Measurements from ENCODE around the gene ZFX.
"Not testable (repeated sequence)": the region's sequence is repeated elsewhere in the genome, so short reads cannot be mapped to it uniquely, and the experiment has no call there.

ZFX gene

DNA sequence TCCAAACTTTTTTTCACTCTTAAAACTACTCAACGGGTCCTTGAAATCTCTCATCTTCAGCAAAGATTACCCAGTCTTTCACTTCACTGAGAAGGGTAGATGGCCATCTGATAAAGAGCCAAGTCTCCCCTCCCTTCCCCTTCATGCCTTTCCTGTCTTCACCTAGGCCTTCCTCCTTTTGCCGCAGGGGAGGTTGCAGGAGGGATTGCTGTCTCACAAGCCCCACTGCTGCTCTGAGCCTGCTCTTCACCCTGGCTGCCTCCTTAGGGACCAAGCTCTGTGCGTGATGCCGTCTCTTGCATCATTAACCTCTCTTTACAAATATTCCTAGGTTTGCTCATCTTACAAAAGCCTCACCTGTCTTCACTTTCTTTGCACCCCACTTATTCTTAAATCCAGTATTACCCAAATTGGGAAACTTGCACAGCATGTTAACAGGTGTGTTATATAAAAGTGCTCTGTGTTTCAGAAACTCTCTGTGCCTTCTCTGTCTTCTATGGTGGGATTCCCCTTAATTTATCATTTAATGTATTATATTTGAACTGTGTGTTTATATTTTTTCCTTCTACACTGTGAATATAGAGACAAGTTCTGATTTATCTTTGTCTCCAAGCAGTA is 3.8 kb downstream of the ZFX start:
- DNase-seq, result peak; percentile 35

DNA sequence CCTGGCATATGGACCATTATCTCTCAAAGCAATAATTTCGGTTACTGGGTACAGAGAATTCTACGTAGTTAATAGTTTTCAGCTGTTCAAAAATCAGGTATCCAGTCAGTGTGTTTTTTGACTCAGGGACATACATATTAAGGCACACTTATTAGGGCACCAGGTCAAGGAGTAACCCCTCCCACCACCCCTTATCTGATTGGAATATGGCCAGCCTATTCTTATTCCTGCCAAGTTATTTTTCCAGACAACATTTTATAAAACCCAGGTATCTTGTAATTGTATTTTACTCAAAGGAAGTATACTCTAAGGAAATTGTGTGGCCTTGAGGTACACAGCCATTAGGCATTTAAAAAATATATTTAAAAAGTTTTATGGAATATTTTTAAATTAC is 4.3 kb downstream of the ZFX start:
- no peak for DNase-seq

DNA sequence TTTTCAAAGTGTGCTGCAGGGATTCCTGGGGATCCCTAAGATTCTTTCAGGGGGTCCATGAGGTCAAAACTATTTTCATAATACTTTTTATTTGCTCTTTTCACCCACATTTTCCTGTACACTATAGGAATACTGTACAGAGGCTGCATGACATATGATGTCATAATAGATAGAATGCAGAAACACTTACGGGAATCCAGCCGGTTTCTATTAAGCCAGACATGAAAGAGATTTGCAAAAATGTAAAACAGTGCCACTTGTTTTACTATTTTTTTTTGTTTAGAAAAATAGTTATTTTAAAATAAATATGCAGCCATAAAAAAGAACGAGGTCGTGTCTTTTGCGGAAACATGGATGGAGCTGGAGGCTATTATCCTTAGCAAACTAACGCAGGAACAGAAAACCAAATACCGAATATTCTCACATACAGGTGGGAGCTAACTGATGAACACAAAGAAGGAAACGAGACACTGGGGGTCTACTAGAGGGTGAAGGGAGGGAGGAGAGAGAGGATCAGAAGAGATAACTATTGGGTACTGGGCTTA is 5.0 kb downstream of the ZFX start:
- DNase-seq, result no peak

DNA sequence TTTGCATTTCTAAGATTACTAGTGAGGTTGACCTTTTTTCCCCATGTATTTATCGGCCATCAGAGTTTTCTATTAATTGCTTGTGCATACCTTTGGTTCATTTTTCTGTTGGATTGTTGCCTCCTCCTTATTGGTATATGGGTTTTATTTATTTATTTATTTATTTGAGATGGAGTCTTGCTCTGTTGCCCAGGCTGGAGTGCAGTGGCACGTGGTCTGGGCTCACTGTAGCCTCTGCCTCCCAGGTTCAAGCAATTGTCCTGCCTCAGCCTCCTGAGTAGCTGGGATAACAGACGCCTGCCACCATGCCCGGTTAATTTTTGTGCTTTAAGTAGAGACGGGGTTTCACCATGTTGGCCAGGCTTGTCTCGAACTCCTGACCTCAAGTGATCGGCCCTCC is 6.2 kb downstream of the ZFX start:
- not testable (repeated sequence) for DNase-seq

DNA sequence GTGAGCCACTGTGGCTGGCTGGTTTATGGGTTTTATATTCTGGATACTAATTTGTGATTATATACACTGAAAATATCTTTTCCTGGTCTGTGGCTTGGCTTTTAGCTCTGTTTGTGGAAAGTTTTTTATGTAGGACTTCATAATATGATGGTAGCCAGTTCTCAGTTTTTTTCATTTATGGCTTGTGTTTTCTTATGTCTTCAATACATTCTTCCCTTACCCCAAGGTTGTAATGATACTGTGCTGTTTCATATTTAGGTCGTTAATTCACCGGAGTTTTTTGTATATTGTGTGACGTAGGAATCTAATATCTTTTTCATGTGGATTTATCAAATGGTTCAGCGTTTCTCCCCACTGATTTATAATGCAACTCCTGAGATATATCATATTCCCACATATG is 6.6 kb downstream of the ZFX start:
- no peak for DNase-seq

DNA sequence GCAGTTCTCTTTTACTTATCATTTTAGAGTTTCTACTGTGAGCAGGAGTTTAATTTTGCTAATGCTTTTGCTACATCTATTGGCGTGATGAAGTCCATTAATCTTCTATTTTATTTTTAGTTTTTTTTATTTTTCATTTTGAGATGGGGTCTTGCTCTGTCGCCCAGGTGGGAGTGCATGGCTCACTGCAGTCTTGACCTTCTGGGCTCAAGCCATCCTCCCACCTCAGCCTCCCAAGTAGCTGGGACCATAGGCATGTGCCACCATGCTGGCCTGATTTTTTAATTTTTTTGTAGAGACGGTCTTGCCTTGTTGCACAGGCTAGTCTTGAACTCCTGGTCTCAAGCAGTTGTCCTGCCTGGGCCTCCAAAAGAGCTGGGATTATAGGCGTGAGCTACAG is 9.4 kb downstream of the ZFX start:
- DNase-seq, result no peak

DNA sequence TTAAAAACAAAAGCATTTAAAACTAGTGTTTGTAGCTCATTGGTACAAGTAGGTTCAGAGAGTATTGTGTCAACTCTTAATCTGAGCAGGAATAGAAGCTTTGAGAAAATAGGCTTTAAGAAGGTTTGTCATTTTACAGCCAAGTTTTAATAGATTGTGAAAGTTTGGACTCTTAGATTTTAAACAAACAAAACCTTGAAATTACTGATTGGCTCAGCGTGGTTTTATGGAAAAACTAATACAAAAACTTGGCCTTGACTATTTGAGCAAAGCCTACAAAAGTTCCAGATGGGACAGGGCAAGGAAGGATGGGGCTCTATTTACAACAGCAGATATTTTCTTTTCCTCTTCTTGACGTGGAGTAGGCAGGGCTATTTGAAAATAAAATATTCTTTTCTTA is 16.5 kb downstream of the ZFX start:
- no peak for DNase-seq

DNA sequence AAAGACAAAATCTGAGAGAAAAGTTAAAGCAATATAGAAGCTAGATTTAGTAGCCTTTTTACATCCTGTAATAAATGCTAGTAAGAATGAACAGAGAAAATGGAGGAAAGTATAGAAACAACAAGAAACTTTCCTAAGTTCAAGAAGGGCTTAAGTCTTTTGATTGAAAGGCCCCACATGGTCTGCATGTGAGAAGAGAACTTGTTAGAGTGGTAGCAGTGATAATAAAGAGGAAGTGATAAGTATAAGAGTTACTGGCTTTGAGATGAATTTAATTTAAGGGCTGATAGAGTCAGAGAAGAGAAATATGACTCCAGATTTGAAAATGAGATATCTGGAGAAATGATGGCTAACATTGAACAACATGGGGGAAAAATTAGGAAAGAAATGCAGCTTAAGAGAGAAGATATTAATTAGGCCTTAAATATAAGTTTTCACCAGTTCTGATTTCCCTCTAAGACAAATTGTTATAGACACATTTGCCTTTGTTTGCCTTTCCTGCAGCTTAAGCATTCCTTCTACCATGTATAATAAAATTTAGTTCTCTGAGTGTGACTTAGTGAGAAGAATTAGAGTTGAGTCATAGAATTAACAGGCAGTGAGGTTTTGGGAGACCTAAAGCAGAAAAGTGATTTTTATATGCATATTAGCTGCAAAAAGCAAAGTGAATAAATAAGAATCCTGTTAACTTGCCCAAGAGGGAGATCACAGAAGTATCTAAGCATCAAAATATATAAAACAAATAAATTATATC is 18.4 kb downstream of the ZFX start:
- no peak for DNase-seq

DNA sequence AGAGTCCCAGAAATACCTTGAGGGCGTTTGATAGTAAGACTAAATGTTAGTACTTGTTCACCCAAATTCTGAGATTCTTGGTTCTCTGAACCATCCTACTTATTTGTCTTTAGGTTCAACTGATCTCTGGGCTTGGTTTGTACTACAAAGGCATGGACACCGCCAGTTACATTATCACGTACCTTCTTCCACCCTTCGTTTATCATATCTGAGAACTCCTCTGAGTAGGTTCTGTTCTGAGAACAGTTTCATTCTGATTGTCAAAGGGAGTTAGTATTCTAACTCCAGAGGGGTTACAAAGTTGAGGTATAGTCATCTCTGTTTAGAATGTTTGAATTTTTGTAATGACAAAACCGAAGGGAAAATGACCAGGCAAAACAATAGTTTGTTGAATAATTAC is 19.3 kb downstream of the ZFX start:
- DNase-seq, result no peak

DNA sequence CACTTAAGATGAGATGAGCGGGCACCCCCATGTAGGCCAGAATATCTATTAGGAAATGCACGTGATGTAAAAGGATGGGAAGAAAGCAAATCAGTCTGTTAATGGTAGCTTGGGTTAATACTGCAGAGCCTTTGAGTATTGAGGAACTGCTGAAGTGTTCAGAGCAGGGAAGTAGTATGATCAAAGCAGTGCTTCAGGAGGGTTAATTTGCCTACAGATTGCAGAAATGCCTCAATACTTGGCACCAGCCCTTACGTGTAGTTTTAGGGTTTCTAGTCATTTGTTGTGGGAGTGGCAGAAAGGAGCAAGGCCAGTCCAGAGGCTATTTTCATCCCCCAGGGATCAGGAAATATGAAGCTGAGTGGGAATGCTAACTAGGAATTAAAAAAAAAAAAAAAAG is 19.7 kb downstream of the ZFX start:
- no peak for DNase-seq

DNA sequence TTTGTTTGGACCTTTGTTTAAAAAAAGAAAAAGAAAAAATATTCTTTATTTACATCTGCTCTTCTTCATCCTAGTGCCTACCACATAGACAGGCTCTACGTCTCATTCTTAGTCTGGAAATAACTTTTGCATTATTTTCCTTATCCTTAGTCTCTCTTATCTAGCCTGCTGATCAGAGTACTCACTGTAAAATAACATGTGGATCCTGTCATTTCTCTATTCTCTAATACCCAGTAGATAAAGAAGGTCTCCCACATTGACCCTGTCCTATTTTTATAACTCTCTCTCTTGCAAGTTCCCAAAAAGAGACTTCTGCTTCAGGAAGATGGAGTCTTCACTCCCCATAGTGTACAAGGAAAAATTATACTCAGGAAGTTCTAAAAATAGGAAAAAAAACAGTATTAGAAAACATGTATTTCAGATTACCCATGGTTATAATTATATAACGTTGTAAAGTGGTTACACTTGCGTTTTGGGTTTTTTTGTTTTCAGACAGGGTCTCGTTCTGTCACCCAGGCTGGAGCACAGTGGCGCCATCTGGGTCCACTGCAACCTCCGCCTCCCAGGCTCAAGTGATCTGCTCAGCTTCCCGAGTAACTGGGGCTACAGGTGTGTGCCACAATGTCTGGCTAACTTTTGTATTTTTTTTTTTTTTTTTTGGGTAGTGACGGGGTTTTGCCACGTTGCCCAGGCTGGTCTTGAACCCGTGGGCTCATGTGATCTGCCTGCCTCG is 23.8 kb downstream of the ZFX start:
- no peak for DNase-seq

DNA sequence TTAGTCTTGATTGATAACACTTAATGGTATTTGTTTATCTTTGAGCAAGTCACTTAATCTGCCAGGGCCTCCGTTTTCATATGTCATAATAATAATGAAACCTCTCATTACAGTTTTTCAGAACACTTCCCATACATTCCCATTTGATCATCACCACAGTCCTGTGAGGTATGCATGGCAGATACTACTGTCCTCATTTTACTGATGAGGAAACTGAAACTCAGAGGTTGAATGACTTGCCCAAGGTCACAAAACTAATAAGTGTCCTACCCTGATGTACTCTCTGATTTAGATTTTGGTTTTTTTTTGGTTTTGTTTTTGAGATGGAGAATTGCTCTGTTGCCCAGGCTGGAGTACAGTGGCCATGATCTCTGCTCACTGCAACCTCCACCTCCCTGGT is 25.7 kb downstream of the ZFX start:
- DNase-seq, result no peak

DNA sequence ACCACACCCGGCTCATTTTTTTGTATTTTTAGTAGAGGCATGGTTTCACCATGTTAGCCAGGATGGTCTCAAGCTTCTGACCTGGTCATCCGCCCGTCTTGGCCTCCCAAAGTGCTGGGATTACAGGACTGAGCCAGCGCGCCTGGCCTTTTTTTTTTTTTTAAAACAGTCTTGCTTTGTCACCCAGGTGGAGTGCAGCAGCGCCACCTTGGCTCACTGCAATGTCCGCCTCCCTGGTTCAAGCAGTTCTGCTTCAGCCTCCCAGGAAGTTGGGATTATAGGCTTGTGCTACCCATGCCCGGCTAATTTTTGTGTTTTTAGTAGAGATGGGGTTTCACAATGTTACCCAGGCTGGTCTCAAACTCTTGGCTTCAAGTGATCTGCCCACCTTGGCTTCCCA is 28.9 kb downstream of the ZFX start:
- no peak for DNase-seq

DNA sequence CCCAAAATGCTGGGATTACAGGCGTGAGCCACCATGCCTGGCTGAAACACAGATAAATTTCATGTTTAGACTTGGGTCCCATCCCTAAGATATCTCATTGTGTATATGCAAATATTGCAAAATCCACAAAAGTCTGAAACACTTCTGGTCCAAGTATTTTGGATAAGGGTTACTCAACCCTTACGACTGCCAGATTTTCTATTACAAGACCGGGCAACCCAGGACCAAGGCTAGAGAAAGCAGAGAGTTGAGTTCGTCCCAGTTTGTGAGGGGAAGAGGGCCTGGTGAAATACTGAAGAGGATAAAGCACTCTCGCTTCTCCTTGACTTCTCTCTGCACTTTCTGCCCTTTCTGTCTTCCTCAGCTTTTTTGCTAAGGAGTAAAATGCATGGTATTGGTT is 34.5 kb downstream of the ZFX start:
- DNase-seq, result no peak

DNA sequence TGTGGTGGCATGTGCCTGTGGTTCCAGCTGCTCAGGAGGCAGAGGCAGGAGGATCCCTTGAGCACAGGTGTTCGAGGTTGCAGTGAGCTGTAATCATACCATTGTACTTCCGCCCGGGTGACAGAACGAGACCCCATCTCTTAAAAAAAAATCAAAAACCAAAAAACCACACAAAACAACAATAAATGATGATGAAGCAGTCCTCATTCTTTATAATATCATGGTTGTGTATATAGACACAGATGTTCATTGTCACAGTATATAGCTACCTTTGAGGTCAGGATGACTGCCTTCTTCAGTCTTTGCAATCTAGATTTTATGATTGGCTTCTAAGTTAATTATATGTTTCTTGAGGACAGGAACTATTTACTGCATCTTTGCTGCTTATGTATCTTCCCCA is 37.0 kb downstream of the ZFX start:
- no peak for DNase-seq

DNA sequence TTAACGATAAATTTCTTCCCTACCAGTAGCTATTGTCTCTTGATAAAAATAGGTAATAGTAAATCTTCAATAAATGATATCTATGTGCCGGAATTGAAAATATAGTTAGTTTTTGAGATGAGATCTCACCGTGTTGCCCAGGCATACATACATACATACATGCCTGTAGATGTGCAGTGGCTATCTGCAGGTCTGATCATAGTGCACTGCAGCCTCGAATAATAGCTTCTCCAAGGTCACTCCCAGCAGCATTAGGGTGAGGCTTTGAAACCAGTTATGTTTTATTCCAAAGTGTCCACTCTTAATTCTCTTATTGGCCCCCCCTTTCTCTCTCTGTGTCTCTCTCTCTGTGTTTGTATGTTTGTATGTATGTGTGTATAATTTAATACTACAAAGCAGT is 37.5 kb downstream of the ZFX start:
- DNase-seq, result no peak

DNA sequence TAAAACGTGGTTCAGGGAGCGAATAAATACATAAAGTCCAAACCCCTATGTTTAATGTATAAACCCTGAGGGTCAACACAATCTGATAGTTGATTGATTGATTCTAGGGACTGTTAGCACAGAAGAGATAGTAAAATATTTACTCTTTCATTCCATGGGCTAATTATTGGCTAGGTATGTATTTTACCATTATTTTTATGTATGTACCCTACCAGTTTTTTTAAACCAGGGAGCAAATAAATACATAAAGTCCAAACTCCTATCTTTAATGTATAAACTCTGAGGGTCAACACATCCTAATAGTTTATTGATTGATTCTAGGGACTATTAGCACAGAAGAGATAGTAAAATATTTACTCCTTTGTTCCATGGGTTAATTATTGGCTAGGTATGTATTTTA is 40.0 kb downstream of the ZFX start:
- no peak for DNase-seq

DNA sequence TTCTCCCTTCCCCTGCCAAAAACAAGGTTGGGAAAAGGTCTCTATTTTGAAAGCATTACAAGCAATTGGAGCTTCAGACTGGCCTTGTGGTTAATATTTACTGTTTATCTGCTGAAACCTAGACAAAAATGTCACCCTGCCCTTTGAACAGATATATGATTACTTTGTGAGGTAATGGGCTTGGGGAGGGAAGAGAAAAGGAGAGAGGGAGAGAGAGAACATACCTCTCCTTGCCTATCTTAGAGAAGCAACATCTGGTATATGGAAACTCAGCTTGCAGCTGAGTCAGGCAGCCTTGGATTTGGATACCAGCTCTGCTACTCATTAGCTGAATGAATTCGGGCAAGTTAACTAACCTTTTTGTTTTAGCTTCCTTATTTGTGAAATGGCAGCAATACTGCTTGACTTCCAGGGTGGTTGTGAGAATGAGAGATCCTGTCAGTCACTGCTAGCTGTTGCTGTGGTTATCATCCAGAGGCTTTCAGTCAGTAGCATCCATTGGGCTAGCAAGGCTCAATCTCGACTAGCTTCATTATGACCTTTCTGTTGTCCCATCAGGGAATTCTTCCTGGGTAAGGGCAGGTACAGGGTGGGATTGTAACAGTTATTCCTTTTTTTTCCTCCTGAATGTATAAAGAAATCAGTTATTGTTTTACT is 41.1 kb downstream of the ZFX start:
- DNase-seq, result no peak

DNA sequence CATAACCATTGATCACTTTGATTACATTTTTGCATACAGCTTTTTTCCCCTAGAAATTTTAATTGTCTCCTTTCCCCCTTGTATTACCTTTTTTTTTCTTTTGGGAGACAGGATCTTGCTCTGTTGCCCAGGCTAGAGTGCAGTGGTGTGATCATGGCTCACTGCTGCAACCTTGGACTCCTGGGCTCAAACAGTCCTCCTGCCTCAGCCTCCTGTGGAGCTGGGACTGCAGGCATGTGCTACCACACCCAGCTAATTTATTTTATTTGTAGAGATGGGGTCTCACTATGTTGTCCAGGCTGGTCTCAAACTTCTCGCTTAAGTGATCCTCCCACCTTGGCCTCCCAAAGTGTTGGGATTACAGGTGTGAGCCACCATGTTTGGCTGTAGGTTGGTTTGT is 47.0 kb downstream of the ZFX start:
- DNase-seq, result no peak

DNA sequence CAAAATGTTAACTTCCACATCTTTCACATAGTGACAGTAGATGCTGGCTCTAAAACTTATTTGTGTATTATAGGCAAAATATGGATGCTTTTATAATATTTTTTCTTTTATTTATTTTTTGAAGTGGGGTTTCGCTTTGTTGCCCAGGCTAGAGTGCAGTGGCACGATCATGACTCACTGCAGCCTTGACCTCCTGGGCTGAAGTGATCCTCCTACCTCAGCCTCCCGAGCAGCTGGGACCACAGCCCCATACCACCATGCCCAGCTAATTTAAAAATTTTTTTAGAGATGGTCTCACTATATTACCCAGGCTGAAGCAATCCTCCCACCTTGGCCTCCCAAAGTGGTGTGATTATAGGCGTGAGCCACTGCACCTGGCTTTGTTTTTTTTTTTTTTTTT is 48.6 kb downstream of the ZFX start:
- no peak for DNase-seq

DNA sequence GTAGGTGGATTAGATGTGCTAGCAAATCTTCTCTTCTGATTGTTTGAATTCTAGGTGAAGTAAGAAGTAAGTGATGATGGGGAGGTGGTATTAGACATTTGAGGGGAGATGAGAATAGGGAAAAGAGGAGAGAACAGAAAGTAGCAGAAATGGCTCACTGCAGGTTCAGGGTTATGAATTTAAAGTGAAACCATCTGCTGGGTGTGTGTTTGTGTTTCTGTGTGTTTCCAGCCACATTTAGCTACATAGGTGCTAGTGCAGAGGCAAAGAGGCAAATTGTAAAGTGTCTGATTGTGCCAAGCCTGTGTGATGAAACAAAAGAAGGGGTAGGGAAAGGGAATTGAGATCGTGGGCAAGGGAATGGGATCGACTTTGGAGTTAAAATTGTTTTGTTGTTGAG is 50.6 kb downstream of the ZFX start:
- DNase-seq, result no peak

DNA sequence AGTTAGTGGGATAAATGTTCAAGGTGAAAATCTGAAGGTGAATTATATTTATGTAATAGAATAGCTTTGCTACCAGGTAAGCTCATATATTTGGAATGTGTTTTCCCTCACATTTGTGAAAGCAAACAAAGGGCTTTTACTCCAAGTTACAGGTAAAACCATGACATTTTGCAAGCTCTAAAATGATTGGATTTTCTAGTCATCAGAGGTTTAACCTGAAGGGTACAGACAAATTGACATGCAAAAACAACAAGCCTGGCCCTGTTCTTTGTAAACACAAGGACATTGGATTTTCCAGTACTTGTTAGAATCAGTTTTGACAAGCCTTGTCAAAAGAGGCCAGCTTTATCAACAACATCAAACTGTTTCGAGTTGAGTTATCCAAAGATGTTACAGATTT is 51.7 kb downstream of the ZFX start:
- DNase-seq, result no peak

DNA sequence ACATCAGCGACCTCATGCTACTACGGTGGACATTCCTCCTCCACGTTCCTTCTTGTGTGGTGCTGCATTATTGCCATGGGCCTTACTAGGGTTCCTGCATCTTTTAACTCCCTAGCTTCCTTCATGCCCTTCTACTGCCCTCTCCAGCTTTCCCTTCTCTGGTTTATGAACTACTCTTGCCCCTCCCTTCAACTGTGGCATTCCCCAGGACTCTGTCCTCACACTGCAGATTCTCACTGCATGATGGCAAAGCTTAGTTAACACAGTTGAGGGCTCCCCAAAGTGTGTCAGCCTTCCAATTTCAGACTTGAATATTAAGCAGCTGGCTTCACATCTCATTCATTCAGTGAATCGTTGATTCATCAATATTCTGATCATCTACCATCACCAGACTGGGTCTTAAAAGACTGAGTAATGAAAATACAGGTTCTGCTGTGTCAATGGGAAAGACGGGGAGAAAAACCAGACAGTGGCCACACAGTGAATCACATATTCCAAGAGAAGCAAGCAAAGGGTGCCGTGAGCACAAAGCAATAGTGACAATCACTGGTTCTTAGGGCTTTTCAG is 53.0 kb downstream of the ZFX start:
- no peak for DNase-seq
